NCI-H510A treated with DMSO at 0.1 percent for 48 hours (cell line): Measurements from ENCODE around the gene LDAF1.
"Not testable (repeated sequence)": the region's sequence is repeated elsewhere in the genome, so short reads cannot be mapped to it uniquely, and the experiment has no call there.

Experiments used
- DNase-seq: peaks from one replicate; lab custom pipeline; 2025; lab: John Stamatoyannopoulos, UW

The LDAF1 gene

DNA sequence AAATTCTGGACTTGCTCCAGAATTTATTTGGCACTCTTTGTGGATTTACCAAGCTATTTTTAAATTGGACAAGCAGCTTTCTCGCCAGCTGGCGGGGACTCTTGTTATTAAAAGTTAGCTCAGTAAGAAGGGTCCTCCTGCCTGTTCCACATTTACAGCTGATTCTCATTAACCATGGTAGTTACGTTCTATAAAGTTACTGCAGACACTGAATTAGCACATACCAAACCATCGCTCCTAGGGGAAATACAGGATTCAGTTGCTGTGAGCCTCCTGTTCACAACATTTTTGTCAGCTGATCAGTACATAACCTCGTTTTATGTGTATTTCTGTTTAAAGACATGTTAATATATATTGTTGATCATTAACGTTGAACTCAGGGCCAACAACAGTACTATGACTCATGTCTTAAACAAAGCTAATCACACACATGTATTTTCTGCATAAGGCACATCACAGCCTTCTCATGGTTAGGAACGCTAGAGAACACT is 4.2 kb downstream of the LDAF1 start:
- no peak for DNase-seq

GRCh38 chr16:21163576-21163975 is 5.1 kb downstream of the LDAF1 start:
- no peak for DNase-seq

DNA sequence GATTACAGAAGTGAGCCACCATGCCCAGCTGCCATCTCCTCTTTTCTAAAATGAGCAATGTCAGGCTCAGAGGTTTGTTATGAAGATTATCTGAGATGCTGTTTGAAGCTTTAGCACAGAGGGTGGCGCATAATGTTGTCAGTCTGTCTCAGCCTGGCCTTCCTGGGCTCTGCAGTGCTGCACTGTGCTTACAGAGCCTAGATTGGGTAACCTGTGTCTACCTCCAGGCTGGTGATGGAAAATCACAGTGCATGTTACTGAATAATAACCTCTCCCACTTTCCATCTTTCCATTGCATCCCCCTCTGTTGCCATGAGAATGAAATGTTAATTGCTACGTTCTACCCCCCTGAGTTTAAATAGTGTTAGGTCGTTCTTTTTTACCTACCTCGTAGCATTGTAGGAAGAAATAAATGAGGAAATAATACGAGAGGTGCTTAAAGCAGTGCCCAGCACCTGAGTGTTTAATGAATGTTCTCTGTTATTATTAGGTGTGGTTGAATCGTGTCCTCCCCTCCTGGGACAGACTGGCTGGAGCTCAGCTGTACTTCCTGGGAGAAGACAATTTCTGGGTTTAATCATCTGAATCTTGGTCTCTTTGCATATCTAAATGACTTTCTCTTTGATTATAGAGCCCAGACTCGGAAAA is 6.2 kb downstream of the LDAF1 start:
- no peak for DNase-seq

GRCh38 chr16:21166561-21166961 is 8.1 kb downstream of the LDAF1 start:
- no peak for DNase-seq

DNA sequence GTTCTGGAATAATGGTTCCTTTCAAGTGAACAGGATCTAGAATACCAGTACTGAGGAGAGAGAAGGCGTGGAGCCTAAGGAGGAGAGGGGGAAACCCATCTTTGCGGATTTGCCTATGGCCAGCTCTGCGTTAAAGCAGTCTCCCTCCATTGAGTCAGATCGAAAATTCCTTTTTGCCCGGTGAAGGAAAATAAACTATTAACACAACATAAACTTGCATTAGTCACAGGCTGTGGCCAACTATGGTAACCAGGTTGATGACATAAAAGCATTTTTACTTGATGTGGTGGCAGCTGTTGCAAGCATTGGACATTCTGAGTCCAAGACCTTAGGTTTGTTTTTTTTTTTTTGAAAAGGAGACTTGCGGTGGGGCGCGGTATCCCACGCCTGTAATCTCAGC is 8.9 kb downstream of the LDAF1 start:
- no peak for DNase-seq

DNA sequence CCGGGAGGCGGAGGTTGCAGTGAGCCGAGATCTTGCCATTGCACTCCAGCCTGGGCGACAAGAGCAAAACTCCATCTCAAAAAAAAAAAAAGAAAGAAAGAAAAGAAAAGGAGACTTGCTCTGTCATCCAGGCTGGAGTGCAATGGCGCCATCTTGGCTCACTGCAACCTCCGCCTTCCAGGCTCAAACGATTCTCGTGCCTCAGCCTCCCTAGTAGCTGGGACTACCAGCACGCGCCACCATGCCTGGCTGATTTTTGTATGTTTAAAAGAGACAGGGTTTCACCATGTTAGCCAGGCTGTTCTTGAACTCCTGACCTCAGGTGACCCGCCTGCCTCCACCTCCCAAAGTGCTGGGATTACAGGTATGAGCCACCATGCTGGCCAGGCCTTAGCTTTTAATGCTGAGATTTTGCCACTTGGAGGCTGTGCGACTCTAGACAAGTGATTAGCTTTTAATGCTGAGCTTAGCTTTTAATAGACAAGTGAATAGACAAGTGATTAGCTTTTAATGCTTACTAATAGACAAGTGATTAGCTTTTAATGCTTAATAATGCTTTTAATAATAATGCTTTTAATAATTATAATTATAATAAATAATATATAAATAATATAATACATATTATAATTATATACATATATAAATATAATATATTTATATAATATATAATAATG is 9.6 kb downstream of the LDAF1 start:
- no peak for DNase-seq

DNA sequence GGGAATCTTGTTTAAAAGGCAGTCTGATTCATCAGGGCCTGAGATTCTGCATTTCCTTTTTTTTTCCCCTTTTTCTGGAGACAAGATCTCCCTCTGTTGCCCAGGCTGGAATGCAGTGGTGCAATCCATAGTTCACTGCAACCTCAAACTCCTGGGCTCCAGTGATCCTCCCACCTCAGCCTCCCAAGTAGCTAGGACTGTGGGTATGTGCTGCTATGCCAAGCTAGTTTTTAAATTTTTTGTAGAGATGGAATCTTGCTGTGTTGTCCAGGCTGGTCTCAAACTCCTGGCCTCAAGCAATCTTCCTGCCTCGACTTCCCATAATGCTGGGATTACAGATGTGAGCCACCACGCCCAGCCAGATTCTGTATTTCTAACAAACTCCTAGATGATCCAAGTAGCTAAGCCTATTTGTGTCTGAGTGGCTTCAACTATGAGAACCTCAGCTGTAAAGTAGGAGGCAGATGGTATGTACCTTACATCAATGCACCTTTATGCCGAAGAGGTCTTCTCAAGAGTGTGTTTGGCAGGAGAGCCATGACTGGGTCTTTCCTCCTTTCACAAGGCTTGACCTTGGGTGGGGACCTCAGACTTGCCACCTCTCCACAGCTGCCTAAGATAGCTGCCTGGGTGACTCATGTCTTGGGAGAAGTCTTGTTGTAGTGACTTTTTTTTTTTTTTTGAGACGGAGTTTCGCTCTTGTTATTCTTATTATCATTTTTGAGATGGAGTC is 10.9 kb downstream of the LDAF1 start:
- DNase-seq: no peak

DNA sequence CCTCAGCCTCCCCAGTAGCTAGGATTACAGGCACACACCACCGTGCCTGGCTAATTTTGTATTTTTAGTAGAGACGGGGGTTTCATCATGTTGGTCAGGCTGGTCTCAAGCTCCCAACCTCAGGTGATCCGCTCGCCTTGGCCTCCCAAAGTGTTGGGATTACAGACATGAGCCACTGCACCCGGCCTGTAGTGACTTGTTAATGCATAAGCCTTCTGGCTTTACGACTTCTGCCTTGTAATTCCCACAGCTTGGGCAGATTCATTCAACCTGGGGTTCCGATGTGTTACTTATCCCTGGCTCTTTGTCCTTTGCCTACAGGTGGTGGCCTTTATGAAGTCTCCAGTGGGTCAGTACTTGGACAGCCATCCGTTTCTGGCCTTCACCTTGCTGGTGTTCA is 11.6 kb downstream of the LDAF1 start:
- not testable (repeated sequence) for DNase-seq

- no peak for DNase-seq
Observed at GRCh38 chr16:21172650-21173049, 14.2 kb downstream of the LDAF1 start.

- no peak for DNase-seq
Observed at GRCh38 chr16:21175397-21175796, 16.9 kb downstream of the LDAF1 start.

- no peak for DNase-seq
Observed at GRCh38 chr16:21179126-21179982, 20.9 kb downstream of the LDAF1 start.

- DNase-seq: no peak
Observed at GRCh38 chr16:21179983-21180365, 21.5 kb downstream of the LDAF1 start.

DNA sequence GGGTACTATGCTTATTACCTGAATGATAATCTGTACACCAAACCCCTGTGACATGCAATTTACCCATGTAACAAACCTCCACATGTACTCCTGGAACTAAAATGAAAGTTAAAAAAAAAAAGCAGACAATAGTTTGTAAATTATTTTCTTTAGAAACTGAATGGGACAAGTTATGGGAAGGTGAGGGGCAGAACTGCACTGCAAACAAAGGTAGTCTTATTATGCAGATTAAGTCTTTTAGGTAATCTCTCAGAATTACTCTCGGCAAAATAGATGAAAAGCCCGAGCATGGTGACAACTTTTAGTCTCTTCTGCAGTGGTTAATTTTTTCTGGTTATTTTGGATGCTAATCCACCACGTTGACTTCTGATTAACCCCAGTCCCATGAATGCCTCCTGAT is 25.5 kb downstream of the LDAF1 start:
- no peak for DNase-seq

- no peak for DNase-seq
Observed at GRCh38 chr16:21184834-21185233, 26.4 kb downstream of the LDAF1 start.

DNA sequence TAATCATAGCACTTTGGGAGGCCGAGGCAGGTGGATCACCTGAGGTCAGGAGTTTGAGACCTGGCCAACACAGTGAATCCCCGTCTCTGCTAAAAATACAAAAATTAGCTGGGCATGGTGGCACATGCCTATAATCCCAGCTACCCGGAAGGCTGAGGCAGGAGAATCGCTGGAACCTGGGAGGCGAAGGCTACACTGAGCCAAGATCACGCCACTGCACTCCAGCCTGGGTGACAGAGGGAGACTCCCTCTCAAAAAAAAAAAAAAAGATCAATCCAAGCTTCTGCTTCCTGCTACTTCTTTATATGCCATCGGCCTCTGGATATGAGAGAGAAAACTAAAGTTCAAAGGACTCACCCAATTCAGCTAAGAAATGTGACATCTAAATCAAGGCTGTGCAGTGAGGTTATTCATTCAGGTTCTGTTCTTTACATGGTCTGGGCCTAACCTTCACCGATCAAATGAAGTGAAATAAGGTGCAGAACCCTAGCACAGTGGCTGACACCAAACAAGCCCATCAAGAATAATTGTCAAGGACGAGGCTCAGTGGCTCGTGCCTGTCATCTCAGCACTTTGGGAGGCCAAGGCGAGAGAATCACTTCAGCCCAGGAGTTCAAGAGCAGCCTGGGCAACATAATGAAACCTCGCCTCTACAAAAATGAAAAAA is 27.3 kb downstream of the LDAF1 start:
- no peak for DNase-seq

- DNase-seq: no peak
Observed at GRCh38 chr16:21186326-21186691, 27.8 kb downstream of the LDAF1 start.

GRCh38 chr16:21189311-21189710 is 30.8 kb downstream of the LDAF1 start:
- no peak for DNase-seq

DNA sequence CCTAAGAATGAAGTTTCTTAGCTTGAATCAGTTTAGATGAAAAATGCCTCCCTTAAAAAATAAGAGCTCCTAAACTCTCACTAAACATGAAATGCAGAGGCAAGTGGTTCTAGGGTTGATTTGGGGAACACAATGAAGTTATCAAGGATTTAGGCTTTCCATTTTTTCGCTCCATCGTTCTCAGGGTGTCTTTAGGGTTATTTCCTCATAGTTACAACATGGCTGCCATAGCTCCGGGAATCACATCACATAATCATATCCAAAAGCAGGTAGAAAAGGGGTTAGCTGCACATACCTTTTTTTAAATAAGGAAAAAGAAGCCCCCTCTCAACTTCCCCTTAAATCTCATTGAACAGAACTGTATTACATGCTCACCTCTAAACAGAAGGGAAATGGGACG is 31.5 kb downstream of the LDAF1 start:
- DNase-seq: no peak

DNA sequence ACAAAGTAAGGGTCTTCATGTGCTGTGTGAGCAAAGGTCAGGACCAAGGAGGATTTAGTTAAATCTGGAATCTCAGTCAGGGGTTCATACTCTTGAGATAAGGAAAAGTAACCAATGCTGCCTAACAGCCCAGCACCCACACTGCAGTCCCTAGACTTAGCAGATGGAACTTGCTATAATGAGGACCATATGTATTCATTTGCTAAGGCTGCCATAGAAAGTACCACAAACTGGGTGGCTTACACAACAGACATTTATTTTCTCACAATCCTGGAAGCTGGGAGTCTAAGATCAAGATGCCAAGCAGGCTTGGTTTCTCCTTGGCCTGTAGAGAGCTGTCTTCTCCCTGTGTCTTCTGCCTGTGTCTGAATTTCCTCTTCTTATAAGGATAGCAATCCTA is 32.1 kb downstream of the LDAF1 start:
- no peak for DNase-seq

- DNase-seq: no peak
Observed at GRCh38 chr16:21192991-21193390, 34.5 kb downstream of the LDAF1 start.

GRCh38 chr16:21194771-21195301 is 36.4 kb downstream of the LDAF1 start:
- DNase-seq: no peak
